ENCODE measurements around the gene SCN1B. TPM values are rescaled to one million over a fixed set of nuclear protein-coding genes. Genes with fewer than 3 reads are reported as not detected.

Gene SCN1B
- total RNA-seq, 1 experiment from 2014 or later, result 8.0 TPM

DNA sequence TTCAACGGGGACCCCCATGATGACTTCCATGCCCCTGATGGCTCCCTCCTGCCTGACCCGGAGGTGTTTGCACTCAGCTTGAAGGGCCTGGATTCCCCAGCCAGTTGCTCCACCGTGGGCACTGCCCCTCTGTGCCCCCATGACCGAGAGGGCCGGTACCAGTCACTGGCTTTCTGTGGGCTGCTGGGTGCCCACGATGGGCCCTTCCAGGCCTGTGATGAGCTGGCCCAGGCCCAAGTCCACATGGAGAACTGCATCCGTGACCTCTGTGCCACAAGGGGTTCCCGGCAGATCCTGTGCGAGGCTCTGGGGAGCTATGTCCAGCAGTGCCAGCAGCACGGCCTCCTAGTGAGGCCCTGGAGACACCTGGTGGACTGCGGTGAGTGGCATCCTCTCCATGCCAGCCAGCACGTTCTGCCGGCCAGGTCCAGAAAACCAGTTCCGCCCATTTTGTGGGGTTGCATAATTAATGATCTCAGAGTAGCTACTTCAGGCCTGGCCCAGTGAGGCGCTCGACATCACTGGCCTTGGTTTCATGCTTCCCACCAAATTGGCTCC lies 50.4 kb downstream of the SCN1B start:
- ChIA-PET POLR2A (interaction anchor here (0.9 kb wide), 1 partner anchor 14 kb away, joined by 3 read pairs; no protein-coding TSS in a partner anchor), CTCF (interaction anchor here (1.2 to 2.4 kb wide), 6 partner anchors 10 to 60 kb away, joined by 3 to 11 read pairs (median 8); no protein-coding TSS in a partner anchor)
- peaks cover 7% of the 10 kb centered on the region for H3K9me3 Mint-ChIP-seq
- TF ChIP-seq TEAD4 (CRISPR knock-in tag; IDR thresholded peaks at IDR 0.05) (no peak), ZNF671 (CRISPR knock-in tag; IDR thresholded peaks at IDR 0.05) (no peak), ELF4 (CRISPR knock-in tag; IDR thresholded peaks at IDR 0.05; ENCODE audit: low read depth) (no peak), GTF2I (CRISPR knock-in tag; conservative IDR thresholded peaks at IDR 0.05) (no peak), TCF7 (CRISPR knock-in tag; IDR thresholded peaks at IDR 0.05; ENCODE audit: low read depth) (no peak), MXD4 (CRISPR knock-in tag; IDR thresholded peaks at IDR 0.05; ENCODE audit: borderline replicate concordance) (no peak), ZNF263 (CRISPR knock-in tag; IDR thresholded peaks at IDR 0.05; ENCODE audit: low read depth) (no peak), RORB (CRISPR knock-in tag; IDR thresholded peaks at IDR 0.05) (no peak)
- TF ChIP-seq, protein P1, sequence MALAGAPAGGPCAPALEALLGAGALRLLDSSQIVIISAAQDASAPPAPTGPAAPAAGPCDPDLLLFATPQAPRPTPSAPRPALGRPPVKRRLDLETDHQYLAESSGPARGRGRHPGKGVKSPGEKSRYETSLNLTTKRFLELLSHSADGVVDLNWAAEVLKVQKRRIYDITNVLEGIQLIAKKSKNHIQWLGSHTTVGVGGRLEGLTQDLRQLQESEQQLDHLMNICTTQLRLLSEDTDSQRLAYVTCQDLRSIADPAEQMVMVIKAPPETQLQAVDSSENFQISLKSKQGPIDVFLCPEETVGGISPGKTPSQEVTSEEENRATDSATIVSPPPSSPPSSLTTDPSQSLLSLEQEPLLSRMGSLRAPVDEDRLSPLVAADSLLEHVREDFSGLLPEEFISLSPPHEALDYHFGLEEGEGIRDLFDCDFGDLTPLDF (CRISPR knock-in tag; IDR thresholded peaks at IDR 0.05), result no peak
- TF ChIP-seq, protein P2, sequence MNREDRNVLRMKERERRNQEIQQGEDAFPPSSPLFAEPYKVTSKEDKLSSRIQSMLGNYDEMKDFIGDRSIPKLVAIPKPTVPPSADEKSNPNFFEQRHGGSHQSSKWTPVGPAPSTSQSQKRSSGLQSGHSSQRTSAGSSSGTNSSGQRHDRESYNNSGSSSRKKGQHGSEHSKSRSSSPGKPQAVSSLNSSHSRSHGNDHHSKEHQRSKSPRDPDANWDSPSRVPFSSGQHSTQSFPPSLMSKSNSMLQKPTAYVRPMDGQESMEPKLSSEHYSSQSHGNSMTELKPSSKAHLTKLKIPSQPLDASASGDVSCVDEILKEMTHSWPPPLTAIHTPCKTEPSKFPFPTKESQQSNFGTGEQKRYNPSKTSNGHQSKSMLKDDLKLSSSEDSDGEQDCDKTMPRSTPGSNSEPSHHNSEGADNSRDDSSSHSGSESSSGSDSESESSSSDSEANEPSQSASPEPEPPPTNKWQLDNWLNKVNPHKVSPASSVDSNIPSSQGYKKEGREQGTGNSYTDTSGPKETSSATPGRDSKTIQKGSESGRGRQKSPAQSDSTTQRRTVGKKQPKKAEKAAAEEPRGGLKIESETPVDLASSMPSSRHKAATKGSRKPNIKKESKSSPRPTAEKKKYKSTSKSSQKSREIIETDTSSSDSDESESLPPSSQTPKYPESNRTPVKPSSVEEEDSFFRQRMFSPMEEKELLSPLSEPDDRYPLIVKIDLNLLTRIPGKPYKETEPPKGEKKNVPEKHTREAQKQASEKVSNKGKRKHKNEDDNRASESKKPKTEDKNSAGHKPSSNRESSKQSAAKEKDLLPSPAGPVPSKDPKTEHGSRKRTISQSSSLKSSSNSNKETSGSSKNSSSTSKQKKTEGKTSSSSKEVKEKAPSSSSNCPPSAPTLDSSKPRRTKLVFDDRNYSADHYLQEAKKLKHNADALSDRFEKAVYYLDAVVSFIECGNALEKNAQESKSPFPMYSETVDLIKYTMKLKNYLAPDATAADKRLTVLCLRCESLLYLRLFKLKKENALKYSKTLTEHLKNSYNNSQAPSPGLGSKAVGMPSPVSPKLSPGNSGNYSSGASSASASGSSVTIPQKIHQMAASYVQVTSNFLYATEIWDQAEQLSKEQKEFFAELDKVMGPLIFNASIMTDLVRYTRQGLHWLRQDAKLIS (CRISPR knock-in tag; IDR thresholded peaks at IDR 0.05; ENCODE audit: borderline replicate concordance), result no peak
- TF ChIP-seq, protein P3, sequence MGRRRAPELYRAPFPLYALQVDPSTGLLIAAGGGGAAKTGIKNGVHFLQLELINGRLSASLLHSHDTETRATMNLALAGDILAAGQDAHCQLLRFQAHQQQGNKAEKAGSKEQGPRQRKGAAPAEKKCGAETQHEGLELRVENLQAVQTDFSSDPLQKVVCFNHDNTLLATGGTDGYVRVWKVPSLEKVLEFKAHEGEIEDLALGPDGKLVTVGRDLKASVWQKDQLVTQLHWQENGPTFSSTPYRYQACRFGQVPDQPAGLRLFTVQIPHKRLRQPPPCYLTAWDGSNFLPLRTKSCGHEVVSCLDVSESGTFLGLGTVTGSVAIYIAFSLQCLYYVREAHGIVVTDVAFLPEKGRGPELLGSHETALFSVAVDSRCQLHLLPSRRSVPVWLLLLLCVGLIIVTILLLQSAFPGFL (CRISPR knock-in tag; IDR thresholded peaks at IDR 0.05; ENCODE audit: borderline replicate concordance), result no peak
- H3K36me3 Mint-ChIP-seq, result 0 out of 2 replicates have a peak, but pooled peaks cover 3% of the 10 kb centered on the region
- peaks cover 9% of the 10 kb centered on the region for H3K4me1 Mint-ChIP-seq
- ATAC-seq (no peak), DNase-seq (ENCODE audit: low spot score) (no peak)
- no peak overlapping the region for H3K4me3 Mint-ChIP-seq
- no peak overlapping the region for H3K27ac Mint-ChIP-seq
- no peaks in the 10 kb centered on the region; the same call in 1 of the 2 replicates for H3K27me3 Mint-ChIP-seq (ENCODE audit: low read depth)

DNA sequence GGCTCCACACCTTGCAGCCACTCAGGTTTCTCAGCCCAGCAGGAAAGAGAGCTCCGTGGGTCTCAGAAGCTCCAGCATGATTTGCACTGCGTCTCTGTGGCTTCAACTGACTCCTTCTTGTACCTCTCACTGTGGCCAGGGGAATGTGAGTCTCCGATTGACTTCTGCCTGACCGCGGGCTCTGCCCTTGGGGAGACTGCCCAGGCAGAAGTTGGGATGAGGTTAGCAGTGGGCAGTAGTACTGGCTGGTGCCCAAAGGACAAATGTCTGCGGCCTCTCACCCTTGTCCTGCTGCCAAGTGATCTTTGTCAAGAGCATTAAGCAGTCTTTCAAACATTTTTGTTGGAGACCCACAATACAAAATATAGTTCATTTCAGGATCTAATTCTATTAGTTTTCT lies 50.9 kb downstream of the SCN1B start:
- Mint-ChIP-seq H3K4me1 (peaks cover 9% of the 10 kb centered on the region), H3K36me3 (0 out of 2 replicates have a peak, but pooled peaks cover 3% of the 10 kb centered on the region), H3K27me3 (ENCODE audit: low read depth) (no peaks in the 10 kb centered on the region; the same call in 1 of the 2 replicates), H3K9me3 (peaks cover 7% of the 10 kb centered on the region), H3K4me3 (no peak overlapping the region), H3K27ac (no peak overlapping the region)
- ChIA-PET CTCF (interaction anchor here (1.2 to 2.4 kb wide), 6 partner anchors 10 to 60 kb away, joined by 3 to 11 read pairs (median 8); no protein-coding TSS in a partner anchor), POLR2A (no interaction called here)
- ATAC-seq (no peak), DNase-seq (ENCODE audit: low spot score) (no peak)
- TF ChIP-seq ETV6 (CRISPR knock-in tag; IDR thresholded peaks at IDR 0.05) (no peak), RELA (CRISPR knock-in tag; IDR thresholded peaks at IDR 0.05; ENCODE audit: borderline replicate concordance) (no peak), ZNF138 (CRISPR knock-in tag; conservative IDR thresholded peaks at IDR 0.05) (no peak), NFYB (CRISPR knock-in tag; conservative IDR thresholded peaks at IDR 0.05; ENCODE audit: low read depth) (no peak), FOXJ3 (CRISPR knock-in tag; IDR thresholded peaks at IDR 0.05; ENCODE audit: borderline replicate concordance) (no peak), NFE2L1 (CRISPR knock-in tag; IDR thresholded peaks at IDR 0.05) (no peak), KAT7 (CRISPR knock-in tag; IDR thresholded peaks at IDR 0.05; ENCODE audit: borderline replicate concordance) (no peak)
- TF ChIP-seq, protein P4, sequence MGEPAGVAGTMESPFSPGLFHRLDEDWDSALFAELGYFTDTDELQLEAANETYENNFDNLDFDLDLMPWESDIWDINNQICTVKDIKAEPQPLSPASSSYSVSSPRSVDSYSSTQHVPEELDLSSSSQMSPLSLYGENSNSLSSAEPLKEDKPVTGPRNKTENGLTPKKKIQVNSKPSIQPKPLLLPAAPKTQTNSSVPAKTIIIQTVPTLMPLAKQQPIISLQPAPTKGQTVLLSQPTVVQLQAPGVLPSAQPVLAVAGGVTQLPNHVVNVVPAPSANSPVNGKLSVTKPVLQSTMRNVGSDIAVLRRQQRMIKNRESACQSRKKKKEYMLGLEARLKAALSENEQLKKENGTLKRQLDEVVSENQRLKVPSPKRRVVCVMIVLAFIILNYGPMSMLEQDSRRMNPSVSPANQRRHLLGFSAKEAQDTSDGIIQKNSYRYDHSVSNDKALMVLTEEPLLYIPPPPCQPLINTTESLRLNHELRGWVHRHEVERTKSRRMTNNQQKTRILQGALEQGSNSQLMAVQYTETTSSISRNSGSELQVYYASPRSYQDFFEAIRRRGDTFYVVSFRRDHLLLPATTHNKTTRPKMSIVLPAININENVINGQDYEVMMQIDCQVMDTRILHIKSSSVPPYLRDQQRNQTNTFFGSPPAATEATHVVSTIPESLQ (CRISPR knock-in tag; IDR thresholded peaks at IDR 0.05), result no peak
- TF ChIP-seq, protein P3 (CRISPR knock-in tag; IDR thresholded peaks at IDR 0.05; ENCODE audit: borderline replicate concordance), result no peak
- TF ChIP-seq, protein P5, sequence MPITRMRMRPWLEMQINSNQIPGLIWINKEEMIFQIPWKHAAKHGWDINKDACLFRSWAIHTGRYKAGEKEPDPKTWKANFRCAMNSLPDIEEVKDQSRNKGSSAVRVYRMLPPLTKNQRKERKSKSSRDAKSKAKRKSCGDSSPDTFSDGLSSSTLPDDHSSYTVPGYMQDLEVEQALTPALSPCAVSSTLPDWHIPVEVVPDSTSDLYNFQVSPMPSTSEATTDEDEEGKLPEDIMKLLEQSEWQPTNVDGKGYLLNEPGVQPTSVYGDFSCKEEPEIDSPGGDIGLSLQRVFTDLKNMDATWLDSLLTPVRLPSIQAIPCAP (CRISPR knock-in tag; IDR thresholded peaks at IDR 0.05), result no peak
- TF ChIP-seq, protein P6, sequence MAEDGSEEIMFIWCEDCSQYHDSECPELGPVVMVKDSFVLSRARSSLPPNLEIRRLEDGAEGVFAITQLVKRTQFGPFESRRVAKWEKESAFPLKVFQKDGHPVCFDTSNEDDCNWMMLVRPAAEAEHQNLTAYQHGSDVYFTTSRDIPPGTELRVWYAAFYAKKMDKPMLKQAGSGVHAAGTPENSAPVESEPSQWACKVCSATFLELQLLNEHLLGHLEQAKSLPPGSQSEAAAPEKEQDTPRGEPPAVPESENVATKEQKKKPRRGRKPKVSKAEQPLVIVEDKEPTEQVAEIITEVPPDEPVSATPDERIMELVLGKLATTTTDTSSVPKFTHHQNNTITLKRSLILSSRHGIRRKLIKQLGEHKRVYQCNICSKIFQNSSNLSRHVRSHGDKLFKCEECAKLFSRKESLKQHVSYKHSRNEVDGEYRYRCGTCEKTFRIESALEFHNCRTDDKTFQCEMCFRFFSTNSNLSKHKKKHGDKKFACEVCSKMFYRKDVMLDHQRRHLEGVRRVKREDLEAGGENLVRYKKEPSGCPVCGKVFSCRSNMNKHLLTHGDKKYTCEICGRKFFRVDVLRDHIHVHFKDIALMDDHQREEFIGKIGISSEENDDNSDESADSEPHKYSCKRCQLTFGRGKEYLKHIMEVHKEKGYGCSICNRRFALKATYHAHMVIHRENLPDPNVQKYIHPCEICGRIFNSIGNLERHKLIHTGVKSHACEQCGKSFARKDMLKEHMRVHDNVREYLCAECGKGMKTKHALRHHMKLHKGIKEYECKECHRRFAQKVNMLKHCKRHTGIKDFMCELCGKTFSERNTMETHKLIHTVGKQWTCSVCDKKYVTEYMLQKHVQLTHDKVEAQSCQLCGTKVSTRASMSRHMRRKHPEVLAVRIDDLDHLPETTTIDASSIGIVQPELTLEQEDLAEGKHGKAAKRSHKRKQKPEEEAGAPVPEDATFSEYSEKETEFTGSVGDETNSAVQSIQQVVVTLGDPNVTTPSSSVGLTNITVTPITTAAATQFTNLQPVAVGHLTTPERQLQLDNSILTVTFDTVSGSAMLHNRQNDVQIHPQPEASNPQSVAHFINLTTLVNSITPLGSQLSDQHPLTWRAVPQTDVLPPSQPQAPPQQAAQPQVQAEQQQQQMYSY (CRISPR knock-in tag; IDR thresholded peaks at IDR 0.05), result no peak
